ENCODE data around the gene KLHDC9.

- TF ChIP-seq CTCF (IDR thresholded peaks at IDR 0.05) (no peak), POLR2A (IDR thresholded peaks at IDR 0.05) (no peak)
These were observed 13.0 kb upstream of the KLHDC9 start for GRCh38 chr1:161085165-161085564.

Data from tibial nerve (tissue), 3 donors.